Uterus (tissue), 2 donors: ENCODE results near the gene RGS9BP.
"Not testable (repeated sequence)": the region's sequence is repeated elsewhere in the genome, so short reads cannot be mapped to it uniquely, and the experiment has no call there.

Experiments
- CTCF ChIP-seq, 4 experiments: fragments of 200-600 bp in 2 of 4; fragments of 450-650 bp in 2 of 4; sonication (generic) in 2 of 4; IDR thresholded peaks; one replicate each; pipeline ENCODE4 v1.5.1; 2016 to 2019; ENCODE audit warnings: antibody characterized with exemption in 4 of 4, mild to moderate bottlenecking in 2 of 4, moderate library complexity in 1 of 4
- POLR2A ChIP-seq, 2 donors: fragments of 450-650 bp; IDR thresholded peaks; one replicate each; pipeline ENCODE4 v1.6.1; 2016; ENCODE audit warnings: antibody characterized with exemption in 2 of 2, mild to moderate bottlenecking in 1 of 2, moderate library complexity in 1 of 2

- TF ChIP-seq CTCF, POLR2A (IDR thresholded peaks at IDR 0.05): not testable (repeated sequence)
Measured at GRCh38 chr19:32693151-32694108, 17.8 kb downstream of the RGS9BP start.
